Stimulated activated CD4-positive, alpha-beta T cell treated with anti-CD3 and anti-CD28 coated beads, Interleukin-2, amount 100 ng/mL, for 48 hours (primary cell): ENCODE results near the gene SOX18.

Experiments
- DNase-seq, 2 donors: peaks; one replicate each; pipeline ENCODE4 v3.0.0-alpha.2; 2020

The SOX18 gene

DNA sequence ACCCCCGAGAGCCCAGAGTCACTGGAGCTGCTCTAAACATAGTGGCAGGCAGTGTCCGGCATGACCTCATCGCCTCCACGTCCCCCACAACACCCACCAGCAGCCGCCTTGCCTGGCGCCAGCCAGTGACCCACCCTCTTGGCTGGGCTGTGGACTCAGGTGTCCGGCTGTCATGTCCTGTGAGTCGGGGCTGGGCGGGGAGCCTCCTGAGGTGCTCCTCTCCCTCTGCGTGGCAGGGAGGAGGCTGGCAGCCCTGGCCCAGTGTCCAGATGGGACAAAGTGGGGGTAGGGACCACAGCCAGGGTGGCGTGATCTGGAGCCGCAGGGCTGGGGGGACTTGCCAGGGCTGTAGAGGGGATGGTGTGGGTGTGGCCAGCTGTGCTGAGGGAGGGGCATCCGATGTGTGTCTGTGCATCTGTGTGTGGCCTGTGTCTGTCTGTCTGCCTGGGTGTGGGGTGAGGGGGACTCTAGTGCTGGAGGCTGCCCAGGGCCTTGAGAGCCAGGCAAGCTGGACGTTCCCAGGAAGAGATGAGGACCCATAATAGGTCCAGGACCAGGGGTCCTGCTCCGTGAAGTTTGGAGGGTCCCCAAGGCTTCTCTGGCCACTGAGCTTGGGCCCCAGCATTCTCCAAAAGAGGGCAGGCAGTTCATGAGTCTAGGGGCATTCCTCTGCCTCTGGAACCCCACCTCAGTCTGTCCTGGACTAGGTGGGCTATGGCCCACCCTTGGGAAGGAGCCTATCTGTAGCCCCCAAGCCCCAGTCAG, 2.3 kb upstream of the SOX18 start:
- no peak for DNase-seq

GRCh38 chr20:64051033-64051452, 1.6 kb upstream of the SOX18 start:
- no peak for DNase-seq

- DNase-seq: no peak
Measured at GRCh38 chr20:64050261-64051032, 1.0 kb upstream of the SOX18 start.

DNA sequence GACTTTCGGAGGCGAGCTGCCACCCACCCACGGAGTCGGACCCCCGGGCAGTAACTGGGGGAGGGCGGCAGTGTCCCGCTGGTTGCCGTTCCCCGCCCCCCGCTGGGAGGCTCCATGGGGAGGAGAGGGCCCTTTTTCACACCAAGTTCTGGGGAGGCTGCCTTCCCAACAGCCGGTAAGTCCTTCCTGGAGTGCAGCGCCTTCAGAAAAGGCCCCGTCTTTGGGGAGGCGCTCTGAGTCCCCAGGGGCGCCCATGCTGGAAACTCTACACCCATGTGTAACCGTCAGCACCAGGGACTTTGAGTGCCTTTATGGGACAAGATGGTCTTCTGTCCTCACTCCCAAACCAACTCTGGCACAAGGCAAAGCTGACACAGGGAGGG, 430 bp upstream of the SOX18 start:
- no peak for DNase-seq

GRCh38 chr20:64048402-64049044, 916 bp downstream of the SOX18 start:
- DNase-seq: no peak

DNA sequence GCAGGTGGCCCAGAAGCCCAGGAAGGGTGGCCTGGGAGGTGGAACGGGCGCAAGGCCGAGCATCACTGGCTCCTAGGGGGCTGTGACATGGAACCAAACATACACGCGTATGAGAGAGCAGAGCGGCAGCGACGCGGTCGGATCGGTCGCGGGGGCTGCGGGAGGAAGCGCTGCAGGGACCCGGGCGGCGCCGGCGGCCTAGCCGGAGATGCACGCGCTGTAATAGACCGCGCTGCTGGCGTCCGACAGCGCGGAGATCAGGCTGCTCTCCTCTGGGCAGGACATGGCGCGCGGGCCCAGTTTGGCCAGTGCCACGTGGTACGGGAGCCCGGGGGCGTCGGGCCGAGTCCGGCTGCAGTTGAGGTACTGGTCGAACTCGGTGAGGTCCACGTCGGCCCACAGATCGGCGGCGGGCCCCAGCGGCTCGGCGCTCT, 1.5 kb downstream of the SOX18 start:
- DNase-seq: no peak

- no peak for DNase-seq
Measured at GRCh38 chr20:64047046-64047389, 2.4 kb downstream of the SOX18 start.

- no peak for DNase-seq
Measured at GRCh38 chr20:64045346-64046011, 4.0 kb downstream of the SOX18 start.

DNA sequence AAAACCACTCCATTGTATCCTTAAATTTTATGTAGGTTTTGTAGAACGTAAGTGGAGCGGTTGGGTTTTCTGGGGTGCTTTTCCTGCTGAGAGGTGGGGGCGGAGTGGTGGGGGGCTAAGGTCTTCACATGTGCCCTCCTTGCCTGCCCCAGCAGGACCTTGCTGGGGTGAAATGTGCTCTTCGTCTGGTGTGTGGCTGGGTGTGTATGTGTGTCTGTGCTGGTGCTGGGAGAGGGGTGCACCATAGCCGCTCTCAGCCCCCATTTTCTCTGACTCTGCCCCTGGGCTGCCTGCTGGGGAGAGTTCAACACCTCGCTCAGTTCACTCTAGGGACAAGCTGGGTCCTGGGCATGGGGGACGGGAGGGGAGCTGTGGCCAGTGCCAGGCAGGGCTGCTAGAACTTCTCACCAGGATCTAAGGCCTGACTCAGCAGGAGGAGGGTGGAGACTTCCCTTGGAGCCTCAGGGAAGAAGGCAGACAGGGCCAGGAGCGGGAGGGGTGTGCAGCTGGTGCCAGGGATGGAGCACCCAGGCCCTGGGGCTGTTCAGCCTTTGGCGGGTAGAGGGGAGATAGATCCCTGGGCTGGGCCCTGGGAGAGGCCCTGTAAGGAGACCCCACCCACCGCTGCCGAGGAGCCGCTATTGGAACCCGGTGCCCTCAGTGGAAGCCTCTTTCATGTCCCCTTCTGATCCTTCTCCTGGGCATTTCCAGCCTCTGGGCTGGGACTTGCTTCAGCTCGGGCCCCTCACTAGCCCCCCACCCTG, 4.8 kb downstream of the SOX18 start:
- DNase-seq: no peak

DNA sequence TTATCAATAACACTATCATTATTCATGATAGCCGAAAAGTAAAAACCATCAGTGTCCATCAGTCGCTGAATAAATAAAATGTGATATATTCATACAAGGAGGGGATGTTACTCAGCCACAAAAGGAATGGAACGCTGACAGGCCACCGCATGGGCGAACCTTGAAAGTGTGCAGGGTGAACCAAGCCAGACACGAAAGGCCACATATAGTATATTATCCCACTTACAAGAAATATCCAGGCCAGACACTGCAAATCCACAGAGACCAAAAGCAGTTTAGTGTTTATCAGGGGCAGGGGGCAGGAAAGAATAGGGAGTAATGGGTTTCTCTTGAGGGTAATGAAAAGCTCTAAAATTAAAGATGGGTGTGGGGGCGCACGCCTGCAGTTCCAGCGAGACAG, 5.7 kb downstream of the SOX18 start:
- no peak for DNase-seq

DNA sequence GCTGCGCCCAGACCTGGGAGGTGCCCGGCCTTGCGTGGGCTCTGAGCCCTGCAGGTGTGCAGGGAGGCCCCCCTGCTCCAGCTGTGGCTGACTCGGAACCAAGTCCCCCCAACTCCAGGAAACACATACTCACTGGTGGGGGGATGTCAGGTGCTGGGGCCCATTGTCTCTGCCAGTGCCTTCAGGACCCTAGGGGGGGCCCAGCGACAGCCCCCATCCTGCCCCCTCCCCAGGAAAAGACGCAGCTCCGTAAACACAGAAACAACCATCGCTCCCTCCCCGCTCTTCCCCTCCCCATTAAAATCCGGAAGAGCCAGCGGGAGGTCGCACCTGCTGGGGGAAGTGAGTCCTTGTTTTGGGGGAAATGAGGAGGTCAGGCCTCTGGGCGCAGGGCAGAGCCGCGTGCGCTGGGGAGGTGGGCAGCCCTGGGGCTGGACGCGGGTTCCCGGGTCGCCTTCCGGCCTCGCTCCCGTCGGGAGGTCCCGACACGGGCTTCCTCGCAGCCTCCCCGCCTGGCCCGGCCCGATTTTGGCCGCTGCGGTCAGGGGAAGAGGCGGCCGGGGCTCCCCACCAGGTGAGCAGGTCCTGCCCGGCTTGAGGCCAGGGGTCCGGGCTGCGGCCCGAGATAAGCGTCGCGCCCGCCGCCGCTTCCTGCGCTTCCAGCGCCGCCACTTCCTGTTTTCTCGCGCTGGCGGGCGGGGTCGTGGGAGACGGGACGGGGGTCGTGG, 7.2 kb downstream of the SOX18 start:
- no peak for DNase-seq

- DNase-seq: no peak
Measured at GRCh38 chr20:64041781-64042053, 7.7 kb downstream of the SOX18 start.

GRCh38 chr20:64041040-64041780, 8.2 kb downstream of the SOX18 start:
- DNase-seq: no peak

- DNase-seq: no peak
Measured at GRCh38 chr20:64040231-64041039, 9.0 kb downstream of the SOX18 start.

- no peak for DNase-seq
Measured at GRCh38 chr20:64039293-64040160, 9.9 kb downstream of the SOX18 start.

DNA sequence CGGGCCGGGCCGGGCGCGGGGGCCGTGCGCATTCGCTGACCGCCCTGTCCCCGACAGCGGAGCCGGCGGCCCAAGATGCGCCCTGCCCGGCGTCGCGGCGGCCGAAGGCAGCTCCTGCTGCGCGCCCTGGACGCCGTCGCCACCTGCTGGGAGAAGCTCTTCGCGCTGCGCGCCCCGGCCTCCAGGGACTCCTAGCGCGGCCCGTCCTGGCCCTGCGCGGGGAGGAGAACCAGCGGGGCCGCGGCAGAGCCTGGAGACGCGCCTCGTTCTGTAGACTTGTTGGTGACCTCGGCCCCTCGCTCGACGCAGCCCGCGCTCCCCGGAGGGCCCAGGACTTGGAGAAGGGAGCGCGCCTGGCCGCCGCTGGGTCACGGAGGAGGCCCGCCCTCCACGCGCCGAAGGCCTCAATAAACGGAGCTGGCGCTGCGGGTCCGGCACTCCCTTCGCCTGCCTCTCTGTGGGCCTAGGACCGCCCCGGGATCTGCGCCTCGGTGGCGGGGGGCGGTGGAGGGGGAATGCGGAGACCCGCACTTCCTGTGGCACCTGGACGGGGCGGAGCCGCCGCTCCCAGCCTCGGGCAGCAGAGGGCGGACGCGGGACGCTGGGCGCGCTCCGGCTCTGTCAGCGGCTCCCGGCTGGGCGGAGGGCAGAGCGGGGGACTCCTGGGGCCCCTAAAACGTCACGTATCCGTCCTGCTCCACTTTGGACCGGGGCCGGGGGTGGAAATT, 10.7 kb downstream of the SOX18 start:
- DNase-seq: peak; percentile 68 to 78

GRCh38 chr20:64038224-64038564, 11.2 kb downstream of the SOX18 start:
- DNase-seq: peak in 1 of 2 donors; percentile 32

DNA sequence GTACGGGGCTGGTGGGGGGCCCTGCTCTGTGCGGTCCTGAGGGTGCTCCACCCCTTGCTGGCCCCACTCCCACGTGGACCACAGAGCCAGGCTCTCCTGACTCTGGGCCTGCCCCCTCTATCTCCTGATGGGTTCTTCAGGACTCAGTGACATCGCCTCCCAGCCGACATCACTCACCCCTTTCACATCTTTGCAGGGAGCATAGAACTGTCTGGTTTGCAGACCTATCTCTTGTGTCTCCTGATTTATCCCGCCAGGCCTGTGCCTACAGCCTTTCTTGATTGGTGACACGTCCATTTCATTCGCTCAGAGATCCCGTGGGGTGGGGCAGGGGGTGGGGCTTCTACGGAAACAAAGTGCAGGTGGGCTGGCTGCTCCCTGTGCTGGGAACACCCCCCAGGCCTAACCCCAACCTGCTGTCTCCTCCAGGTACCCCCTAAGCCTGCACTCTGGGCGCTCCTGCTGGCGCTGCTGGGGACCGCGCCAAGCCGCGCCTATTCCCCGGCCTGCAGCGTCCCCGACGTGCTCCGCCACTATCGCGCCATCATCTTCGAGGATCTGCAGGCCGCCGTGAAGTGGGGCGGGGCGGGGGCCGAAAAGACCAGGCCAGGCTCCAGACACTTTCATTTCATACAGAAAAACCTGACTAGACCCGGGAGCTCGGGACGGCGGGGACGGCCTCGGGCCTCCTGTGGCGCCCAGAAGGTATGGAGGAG, 11.8 kb downstream of the SOX18 start:
- peak in 1 of 2 donors; percentile 26 for DNase-seq
